Choroid plexus epithelial cell (primary cell): ENCODE data around the gene ADAMTS12.

Source experiments
- DNase-seq: peaks from one replicate; pipeline ENCODE4 v3.0.0-alpha.2; 2010; ENCODE audit warnings: low read depth
- H3K4me3 ChIP-seq: 2 replicates; pipeline ENCODE4 v1.5.1; 2011; ENCODE audit warnings: low read depth, mild to moderate bottlenecking, control low read depth, low read length, moderate library complexity
- CTCF ChIP-seq: conservative IDR thresholded peaks from 2 replicates; pipeline ENCODE4 v1.5.1; 2011; ENCODE audit warnings: low read depth, mild to moderate bottlenecking, control low read depth, inconsistent platforms, low read length, moderate library complexity

The ADAMTS12 gene

GRCh38 chr5:33713136-33713765, 178.5 kb downstream of the ADAMTS12 start:
- peak; percentile 54 for DNase-seq
- H3K4me3 ChIP-seq: no peak overlapping the region
- no peak for TF ChIP-seq CTCF

DNA sequence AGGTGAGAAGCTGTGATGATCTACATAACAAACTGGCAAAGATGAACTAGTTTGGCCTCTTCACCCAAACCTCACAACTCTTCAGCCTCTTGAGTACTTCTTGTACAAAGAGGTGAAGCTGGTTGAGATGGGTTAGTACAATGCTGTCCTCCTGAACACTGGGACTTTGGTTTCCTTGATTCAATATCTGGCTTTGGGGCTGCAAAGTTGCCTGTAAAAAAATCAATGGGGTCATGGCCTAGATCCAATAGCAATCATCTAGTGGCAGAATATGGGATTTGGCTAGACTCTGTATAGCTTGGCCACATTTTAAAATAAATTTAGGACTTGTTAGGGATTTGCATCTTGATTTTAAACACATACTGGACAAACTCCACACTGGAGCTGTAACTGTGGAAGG, 179.1 kb downstream of the ADAMTS12 start:
- no peak for DNase-seq
- H3K4me3 ChIP-seq: no peak overlapping the region
- no peak for TF ChIP-seq CTCF

- DNase-seq: no peak
- TF ChIP-seq CTCF: no peak
- H3K4me3 ChIP-seq: no peak overlapping the region
These were observed 180.6 kb downstream of the ADAMTS12 start for GRCh38 chr5:33711094-33711679.

DNA sequence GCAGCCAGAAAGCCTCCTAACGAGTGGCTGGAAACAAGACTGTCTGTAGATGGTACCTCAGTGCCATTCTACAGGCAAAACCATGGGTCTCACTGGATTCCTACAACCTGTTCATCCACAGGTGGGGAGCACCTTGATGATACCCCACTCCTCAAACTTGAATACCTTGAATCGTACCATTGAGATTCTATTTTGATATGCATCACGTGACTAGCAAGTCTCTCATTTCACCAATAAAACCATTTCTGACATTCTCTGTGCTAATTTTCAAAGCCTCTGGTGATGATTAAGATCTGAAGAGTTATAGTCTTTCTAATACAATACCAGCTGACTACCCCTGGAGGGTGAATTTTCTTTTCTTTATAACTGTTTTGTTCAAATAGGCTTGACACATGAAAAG, 188.9 kb downstream of the ADAMTS12 start:
- no peak for DNase-seq
- TF ChIP-seq CTCF: no peak

GRCh38 chr5:33701951-33702350, 189.8 kb downstream of the ADAMTS12 start:
- DNase-seq: no peak
- no peak overlapping the region for H3K4me3 ChIP-seq
- TF ChIP-seq CTCF: no peak

More for the DNA sequence above, 188.9 kb downstream of the ADAMTS12 start:
- no peak overlapping the region for H3K4me3 ChIP-seq

- peak; percentile 45 for DNase-seq
- no peak overlapping the region for H3K4me3 ChIP-seq
- TF ChIP-seq CTCF: no peak
These were observed 190.5 kb downstream of the ADAMTS12 start for GRCh38 chr5:33701251-33701650.

- TF ChIP-seq CTCF: no peak
- DNase-seq: no peak
- no peak overlapping the region for H3K4me3 ChIP-seq
These were observed 195.4 kb downstream of the ADAMTS12 start for GRCh38 chr5:33696411-33696810.
